Mesothelial cell of epicardium (in vitro differentiated cells): ENCODE results near the gene DNM2. TPM values are rescaled to one million over a fixed set of nuclear protein-coding genes. Genes with fewer than 3 reads are reported as not detected.
A peak's percentile ranks its signal among the peaks of the same experiment; 100 is the strongest.

Experiments used
- DNase-seq, 2 experiments: peaks; one replicate each; pipeline ENCODE4 v3.0.0; 2021; ENCODE audit warnings: low spot score in 2 of 2; ENCODE audit not compliant: unreplicated experiment in 2 of 2
- H3K27ac Mint-ChIP-seq: 2 replicates; pipeline ENCODE4 v1.8.0; 2021; ENCODE audit warnings: mixed read lengths
- H3K27me3 Mint-ChIP-seq: 2 replicates; pipeline ENCODE4 v1.8.0; 2021; ENCODE audit warnings: low read depth, mixed read lengths
- H3K36me3 Mint-ChIP-seq: 2 replicates; pipeline ENCODE4 v1.8.0; 2021; ENCODE audit warnings: mixed read lengths
- H3K4me1 Mint-ChIP-seq: 2 replicates; pipeline ENCODE4 v1.8.0; 2021; ENCODE audit warnings: mixed read lengths
- H3K4me3 Mint-ChIP-seq: 2 replicates; pipeline ENCODE4 v1.8.0; 2021; ENCODE audit warnings: mild to moderate bottlenecking, moderate library complexity, mixed read lengths
- H3K9me3 Mint-ChIP-seq: 2 replicates; pipeline ENCODE4 v1.8.0; 2021; ENCODE audit warnings: mixed read lengths
- total RNA-seq: library from RNA; stranded (reverse); gene quantifications from 3 replicates; pipeline ENCODE4 v1.2.1, GENCODE V29; 2021
- TF ChIP-seq, protein P1 (sequence below): fragments of 200-600 bp; sonication (generic); IDR thresholded peaks from one replicate; pipeline ENCODE4 v1.5.0; 2021; ENCODE audit warnings: antibody characterized with exemption; ENCODE audit not compliant: unreplicated experiment

DNM2 gene
- total RNA-seq, 1 donor from 2014 or later = 128 TPM

GRCh38 chr19:10691883-10692282 lies 26.0 kb upstream of the DNM2 start:
- TF ChIP-seq, protein P1, sequence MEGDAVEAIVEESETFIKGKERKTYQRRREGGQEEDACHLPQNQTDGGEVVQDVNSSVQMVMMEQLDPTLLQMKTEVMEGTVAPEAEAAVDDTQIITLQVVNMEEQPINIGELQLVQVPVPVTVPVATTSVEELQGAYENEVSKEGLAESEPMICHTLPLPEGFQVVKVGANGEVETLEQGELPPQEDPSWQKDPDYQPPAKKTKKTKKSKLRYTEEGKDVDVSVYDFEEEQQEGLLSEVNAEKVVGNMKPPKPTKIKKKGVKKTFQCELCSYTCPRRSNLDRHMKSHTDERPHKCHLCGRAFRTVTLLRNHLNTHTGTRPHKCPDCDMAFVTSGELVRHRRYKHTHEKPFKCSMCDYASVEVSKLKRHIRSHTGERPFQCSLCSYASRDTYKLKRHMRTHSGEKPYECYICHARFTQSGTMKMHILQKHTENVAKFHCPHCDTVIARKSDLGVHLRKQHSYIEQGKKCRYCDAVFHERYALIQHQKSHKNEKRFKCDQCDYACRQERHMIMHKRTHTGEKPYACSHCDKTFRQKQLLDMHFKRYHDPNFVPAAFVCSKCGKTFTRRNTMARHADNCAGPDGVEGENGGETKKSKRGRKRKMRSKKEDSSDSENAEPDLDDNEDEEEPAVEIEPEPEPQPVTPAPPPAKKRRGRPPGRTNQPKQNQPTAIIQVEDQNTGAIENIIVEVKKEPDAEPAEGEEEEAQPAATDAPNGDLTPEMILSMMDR = no peak
- no peak overlapping the region for H3K4me3 Mint-ChIP-seq
- H3K27ac Mint-ChIP-seq = no peak overlapping the region
- no peak for DNase-seq
- peaks cover 3% of the 10 kb centered on the region for H3K27me3 Mint-ChIP-seq
- peaks cover 27% of the 10 kb centered on the region for H3K36me3 Mint-ChIP-seq
- peaks cover 7% of the 10 kb centered on the region for H3K4me1 Mint-ChIP-seq
- H3K9me3 Mint-ChIP-seq = no peaks in the 10 kb centered on the region

DNA sequence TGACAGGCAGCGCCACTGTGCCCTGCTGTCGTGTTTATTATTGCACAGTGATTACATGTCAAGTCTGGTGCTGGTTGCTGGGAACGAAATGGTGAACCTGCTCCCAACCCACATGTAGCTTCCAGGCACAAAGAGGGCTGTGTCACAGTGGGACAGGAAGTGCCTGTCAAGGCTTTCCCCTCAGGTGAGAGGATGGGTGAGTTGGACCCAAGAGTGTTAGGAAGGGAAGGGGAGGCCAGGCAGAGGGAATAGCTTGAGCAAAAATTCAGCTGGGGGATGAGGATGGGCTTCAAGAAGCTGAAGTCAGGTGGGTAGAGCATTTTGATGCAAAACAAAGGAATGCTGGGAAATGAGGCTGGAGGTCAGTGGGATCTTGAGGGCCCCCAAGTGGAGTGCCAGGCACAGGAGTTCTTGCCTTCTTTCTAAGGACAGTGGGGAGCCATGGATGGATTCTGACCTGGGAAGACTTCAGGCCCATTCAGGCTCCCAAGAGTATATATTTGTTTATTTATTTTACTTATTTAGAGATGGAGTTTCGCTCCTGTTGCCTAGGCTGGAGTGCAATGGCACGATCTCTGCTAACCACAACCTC lies 25.1 kb upstream of the DNM2 start:
- peaks cover 26% of the 10 kb centered on the region for H3K36me3 Mint-ChIP-seq
- peaks cover 6% of the 10 kb centered on the region for H3K27me3 Mint-ChIP-seq
- H3K9me3 Mint-ChIP-seq = no peaks in the 10 kb centered on the region
- H3K4me3 Mint-ChIP-seq = no peak overlapping the region
- DNase-seq = no peak
- TF ChIP-seq, protein P1 = no peak
- H3K27ac Mint-ChIP-seq = no peak overlapping the region
- H3K4me1 Mint-ChIP-seq = peaks cover 7% of the 10 kb centered on the region

- TF ChIP-seq, protein P1 = no peak
- H3K9me3 Mint-ChIP-seq = no peaks in the 10 kb centered on the region
- H3K36me3 Mint-ChIP-seq = peaks cover 17% of the 10 kb centered on the region
- H3K27ac Mint-ChIP-seq = peak overlapping the region; percentile 75
- no peak for DNase-seq
- H3K4me3 Mint-ChIP-seq = peak overlapping the region; percentile 70
- peaks cover 7% of the 10 kb centered on the region for H3K4me1 Mint-ChIP-seq
- H3K27me3 Mint-ChIP-seq = peaks cover 7% of the 10 kb centered on the region
Observed at GRCh38 chr19:10694706-10695307, 23.1 kb upstream of the DNM2 start.

- peaks cover 7% of the 10 kb centered on the region for H3K27me3 Mint-ChIP-seq
- TF ChIP-seq, protein P1 = no peak
Observed at GRCh38 chr19:10695401-10696398, 22.2 kb upstream of the DNM2 start.

GRCh38 chr19:10699650-10700335 lies 18.1 kb upstream of the DNM2 start:
- H3K9me3 Mint-ChIP-seq = no peaks in the 10 kb centered on the region
- no peaks in the 10 kb centered on the region for H3K36me3 Mint-ChIP-seq
- peaks cover 7% of the 10 kb centered on the region for H3K27me3 Mint-ChIP-seq
- H3K27ac Mint-ChIP-seq = no peak overlapping the region
- TF ChIP-seq, protein P1 = peak; percentile 58
- DNase-seq = no peak
- H3K4me1 Mint-ChIP-seq = peaks cover 18% of the 10 kb centered on the region
- H3K4me3 Mint-ChIP-seq = no peak overlapping the region

More at GRCh38 chr19:10695401-10696398, 22.2 kb upstream of the DNM2 start:
- Mint-ChIP-seq H3K4me1 (peaks cover 7% of the 10 kb centered on the region), H3K9me3 (no peaks in the 10 kb centered on the region), H3K27ac (peak overlapping the region; percentile 75), H3K4me3 (peak overlapping the region; percentile 70), H3K36me3 (peaks cover 10% of the 10 kb centered on the region)
- peak; percentile 87 to 89 for DNase-seq
